ENCODE measurements around the gene PCK2. TPM values are rescaled to one million over a fixed set of nuclear protein-coding genes. Genes with fewer than 3 reads are reported as not detected.

Gene PCK2
- total and polyA plus RNA-seq, 2 donors (not counting 3 experiments of a cell fraction or from before 2014, with no cell fraction given), result 23.5 to 24.5 TPM

GRCh38 chr14:24075485-24076301 is 18.4 kb upstream of the PCK2 start:
- ChIA-PET CTCF (interaction anchor here (0.8 to 1.8 kb wide), 3 partner anchors 15 to 18 kb away, joined by 3 to 11 read pairs (median 3); no protein-coding TSS in a partner anchor), POLR2A (no interaction called here)
- DNase-seq (ENCODE audit: low read depth, low spot score) (no peak), FAIRE-seq (no peak)
- no peaks in the 10 kb centered on the region for H3K9me1 ChIP-seq (replicated peaks; ENCODE audit: control insufficient read depth, extremely low read depth, insufficient read depth, low read length)
- no peaks in the 10 kb centered on the region for H3K36me3 ChIP-seq (ENCODE audit: control insufficient read depth in 2 of 2, extremely low read depth in 1 of 2, insufficient read depth in 2 of 2, low read length in 2 of 2)
- intact Hi-C loops (cut with micrococcal nuclease) (no loop called here), dilution Hi-C loops (cut with MboI; ENCODE audit: extremely low pct_ligation_motif_present, low sequenced_read_pairs) (no loop called here)
- H2AFZ ChIP-seq (ENCODE audit: low read depth, low read length), result no peak overlapping the region
- no TSS peak for BruUV-seq (replicated peaks)
- H3K4me3 ChIP-seq (replicated peaks in 1 of 3; ENCODE audit: insufficient read depth in 1 of 3, low read depth in 1 of 3, low read length in 3 of 3), result no peak overlapping the region
- H3K27me3 ChIP-seq (ENCODE audit: control insufficient read depth in 2 of 2, insufficient read depth in 2 of 2, low read length in 2 of 2), result peaks cover 11 to 14% of the 10 kb centered on the region in 2 experiments
- H3K27ac ChIP-seq (ENCODE audit: insufficient read depth, low read depth, low read length), result no peak overlapping the region
- no peaks in the 10 kb centered on the region for H4K20me1 ChIP-seq (replicated peaks; ENCODE audit: control insufficient read depth, extremely low read depth, insufficient read depth, low read length)
- H3K9me3 ChIP-seq (replicated peaks; ENCODE audit: control insufficient read depth, insufficient read depth, low read length), result no peaks in the 10 kb centered on the region
- H3K79me2 ChIP-seq (ENCODE audit: control insufficient read depth, insufficient read depth, low read length), result no peaks in the 10 kb centered on the region
- TF ChIP-seq GATA2 (IDR thresholded peaks at IDR 0.05; ENCODE audit: insufficient read depth, insufficient read length, low read depth, low read length), result no peak
- TF ChIP-seq JUN (IDR thresholded peaks at IDR 0.05; ENCODE audit: borderline replicate concordance, insufficient read depth, insufficient read length, low read depth), result no peak
- TF ChIP-seq MAX (IDR thresholded peaks at IDR 0.05; ENCODE audit: insufficient read depth, insufficient read length), result no peak
- TF ChIP-seq EZH2 (IDR thresholded peaks at IDR 0.05; ENCODE audit: borderline replicate concordance, low read depth, low read length, severe bottlenecking), result no peak
- no peak for TF ChIP-seq CTCF (IDR thresholded peaks at IDR 0.05; ENCODE audit: extremely low read depth in 1 of 2, insufficient read depth in 1 of 2, low read depth in 1 of 2, low read length in 2 of 2)
- no peak for TF ChIP-seq FOS (IDR thresholded peaks at IDR 0.05; ENCODE audit: borderline replicate concordance, insufficient read depth, low read length)
- no peak for TF ChIP-seq POLR2AphosphoS5 (IDR thresholded peaks at IDR 0.05; ENCODE audit: insufficient read depth, low read depth, low read length)
- no peak for TF ChIP-seq POLR2A (IDR thresholded peaks at IDR 0.05; ENCODE audit: low read depth, low read length)
- no peak for TF ChIP-seq MYC (IDR thresholded peaks at IDR 0.05; ENCODE audit: low read depth, low read length)
- no peak overlapping the region for H3K9ac ChIP-seq (replicated peaks; ENCODE audit: extremely low read depth, insufficient read depth, low read length)
- H3K4me2 ChIP-seq (ENCODE audit: insufficient read depth, low read length), result no peak overlapping the region
- no peaks in the 10 kb centered on the region for H3K4me1 ChIP-seq (ENCODE audit: control insufficient read depth, extremely low read depth, insufficient read depth, low read length)
